Measurements from ENCODE around the gene RAB24. TPM values are rescaled to one million over a fixed set of nuclear protein-coding genes. Genes with fewer than 3 reads are reported as not detected.

The RAB24 gene
- total and polyA plus RNA-seq, 2 donors from 2014 or later: 25.0 to 77.6 TPM

GRCh38 chr5:177269232-177269895 is 34.2 kb downstream of the RAB24 start:
- no peaks in the 10 kb centered on the region for H3K27me3 ChIP-seq (ENCODE audit: control insufficient read depth, insufficient read depth, low read length)
- no peak overlapping the region for H3K4me3 ChIP-seq (ENCODE audit: low read length in 3 of 3)
- TF ChIP-seq CTCF (IDR thresholded peaks at IDR 0.05; ENCODE audit: borderline replicate concordance, extremely low read depth, insufficient read depth): no peak
- H3K27ac ChIP-seq (ENCODE audit: low read depth in 2 of 2, low read length in 2 of 2): no peak overlapping the region
- no peaks in the 10 kb centered on the region for H3K9me3 ChIP-seq (ENCODE audit: control insufficient read depth in 2 of 3, insufficient read depth in 1 of 3, low read length in 3 of 3)
- no peak for FAIRE-seq
- no peak for DNase-seq
- H3K36me3 ChIP-seq (ENCODE audit: control insufficient read depth in 2 of 3, insufficient read depth in 3 of 3, low read length in 3 of 3): peaks cover 5 to 55% (median 23%) of the 10 kb centered on the region in 3 donors
- intact Hi-C loops (cut with DNase I): no loop called here
- H3K4me1 ChIP-seq (ENCODE audit: control insufficient read depth in 2 of 3, insufficient read depth in 2 of 3, low read depth in 1 of 3, low read length in 3 of 3): peaks cover 0 to 3% (median 0%) of the 10 kb centered on the region in 3 donors
- no peak overlapping the region for H3K9ac ChIP-seq (ENCODE audit: low read length in 3 of 3)

DNA sequence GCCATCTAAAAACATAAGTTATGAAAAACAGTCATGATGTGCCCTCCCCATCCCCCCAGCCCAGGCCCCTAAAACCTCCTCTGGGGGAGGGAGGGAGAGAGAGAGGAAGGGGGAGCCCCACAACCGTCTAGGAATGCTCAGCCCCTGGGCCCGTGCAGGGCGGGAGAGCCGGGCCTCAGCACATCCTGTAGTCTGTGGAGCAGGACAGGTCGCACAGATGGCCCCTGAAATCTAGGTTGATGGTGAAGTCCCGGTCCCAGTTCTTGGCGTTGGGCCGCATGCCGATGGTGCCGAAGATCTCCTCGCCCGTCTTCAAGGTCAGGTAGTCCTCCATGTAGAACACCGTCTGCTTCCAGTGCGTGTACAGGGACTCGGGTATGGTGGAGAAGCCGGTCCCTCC is 38.1 kb downstream of the RAB24 start:
- peaks cover 0 to 3% (median 0%) of the 10 kb centered on the region in 3 donors for H3K4me1 ChIP-seq (ENCODE audit: control insufficient read depth in 2 of 3, insufficient read depth in 2 of 3, low read depth in 1 of 3, low read length in 3 of 3)
- DNase-seq (no peak), FAIRE-seq (no peak)
- no peaks in the 10 kb centered on the region for H3K27me3 ChIP-seq (ENCODE audit: control insufficient read depth, insufficient read depth, low read length)
- H3K27ac ChIP-seq (ENCODE audit: low read depth in 2 of 2, low read length in 2 of 2): no peak overlapping the region
- no peak for TF ChIP-seq CTCF (IDR thresholded peaks at IDR 0.05; ENCODE audit: borderline replicate concordance, extremely low read depth, insufficient read depth)
- no peaks in the 10 kb centered on the region for H3K9me3 ChIP-seq (ENCODE audit: control insufficient read depth in 2 of 3, insufficient read depth in 1 of 3, low read length in 3 of 3)
- H3K9ac ChIP-seq (ENCODE audit: low read length in 3 of 3): no peak overlapping the region
- peaks cover 8 to 29% (median 20%) of the 10 kb centered on the region in 3 donors for H3K36me3 ChIP-seq (ENCODE audit: control insufficient read depth in 2 of 3, insufficient read depth in 3 of 3, low read length in 3 of 3)
- H3K4me3 ChIP-seq (ENCODE audit: low read length in 3 of 3): no peak overlapping the region
- intact Hi-C loops (cut with DNase I): no loop called here

- no peaks in the 10 kb centered on the region for H3K9me3 ChIP-seq (ENCODE audit: control insufficient read depth in 2 of 3, insufficient read depth in 1 of 3, low read length in 3 of 3)
- H3K27ac ChIP-seq (ENCODE audit: low read depth in 2 of 2, low read length in 2 of 2): no peak overlapping the region
- intact Hi-C loops (cut with DNase I): no loop called here
- no peak for DNase-seq
- TF ChIP-seq CTCF (IDR thresholded peaks at IDR 0.05; ENCODE audit: borderline replicate concordance, extremely low read depth, insufficient read depth): no peak
- H3K36me3 ChIP-seq (ENCODE audit: control insufficient read depth in 2 of 3, insufficient read depth in 3 of 3, low read length in 3 of 3): peaks cover 4 to 17% (median 16%) of the 10 kb centered on the region in 3 donors
- H3K9ac ChIP-seq (ENCODE audit: low read length in 3 of 3): no peak overlapping the region
- H3K27me3 ChIP-seq (ENCODE audit: control insufficient read depth, insufficient read depth, low read length): no peaks in the 10 kb centered on the region
- FAIRE-seq: no peak
- peaks cover 0 to 3% (median 0%) of the 10 kb centered on the region in 3 donors for H3K4me1 ChIP-seq (ENCODE audit: control insufficient read depth in 2 of 3, insufficient read depth in 2 of 3, low read depth in 1 of 3, low read length in 3 of 3)
- H3K4me3 ChIP-seq (ENCODE audit: low read length in 3 of 3): no peak overlapping the region
These were observed 39.3 kb downstream of the RAB24 start for GRCh38 chr5:177264178-177264577.

Measured in kidney (tissue), 14 donors.